ENCODE data around the gene EDN3. TPM values are rescaled to one million over a fixed set of nuclear protein-coding genes. Genes with fewer than 3 reads are reported as not detected.
A peak's percentile ranks its signal among the peaks of the same experiment; 100 is the strongest.
"Not testable (repeated sequence)": the region's sequence is repeated elsewhere in the genome, so short reads cannot be mapped to it uniquely, and the experiment has no call there.

EDN3 gene
- total and polyA plus RNA-seq, 2 experiments from 2014 or later = 4.0 to 5.8 TPM

DNA sequence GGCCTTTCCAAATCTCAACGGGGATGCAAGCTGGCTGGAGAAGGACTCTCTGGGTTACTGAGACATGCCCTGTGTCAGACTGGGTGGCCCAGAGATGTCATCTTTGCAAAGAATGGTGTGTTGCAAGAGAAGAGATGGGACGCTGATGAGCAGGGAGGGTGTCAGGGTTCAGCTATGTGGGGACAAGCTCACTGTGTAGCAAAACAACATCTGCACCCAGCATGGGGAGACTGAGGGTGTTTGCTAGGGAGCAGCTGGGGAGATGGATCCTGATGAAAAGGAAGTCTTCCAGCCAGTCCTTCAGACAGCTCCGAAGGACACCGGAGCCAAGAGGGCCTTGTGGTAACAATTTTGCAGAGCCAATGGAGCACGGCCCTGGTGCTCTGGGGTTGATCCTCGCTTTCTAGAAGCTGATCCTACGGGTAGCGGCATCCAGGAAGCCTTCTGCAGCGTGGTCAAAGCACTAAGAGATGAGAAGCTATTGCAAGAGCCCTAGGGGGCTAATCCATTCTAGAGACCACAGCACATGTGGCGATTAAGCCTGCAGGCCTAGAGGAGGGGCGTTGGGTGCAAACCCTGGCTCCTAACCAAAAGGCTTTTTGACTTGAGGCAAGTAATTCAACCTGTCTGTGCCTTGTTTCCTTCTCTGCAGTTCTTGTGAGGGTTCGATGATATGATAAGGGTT, 39.9 kb downstream of the EDN3 start:
- Histone ChIP-seq H3K4me2 (no peak overlapping the region), H4K20me1 (ENCODE audit: insufficient read depth, poor library complexity, severe bottlenecking) (no peaks in the 10 kb centered on the region)

DNA sequence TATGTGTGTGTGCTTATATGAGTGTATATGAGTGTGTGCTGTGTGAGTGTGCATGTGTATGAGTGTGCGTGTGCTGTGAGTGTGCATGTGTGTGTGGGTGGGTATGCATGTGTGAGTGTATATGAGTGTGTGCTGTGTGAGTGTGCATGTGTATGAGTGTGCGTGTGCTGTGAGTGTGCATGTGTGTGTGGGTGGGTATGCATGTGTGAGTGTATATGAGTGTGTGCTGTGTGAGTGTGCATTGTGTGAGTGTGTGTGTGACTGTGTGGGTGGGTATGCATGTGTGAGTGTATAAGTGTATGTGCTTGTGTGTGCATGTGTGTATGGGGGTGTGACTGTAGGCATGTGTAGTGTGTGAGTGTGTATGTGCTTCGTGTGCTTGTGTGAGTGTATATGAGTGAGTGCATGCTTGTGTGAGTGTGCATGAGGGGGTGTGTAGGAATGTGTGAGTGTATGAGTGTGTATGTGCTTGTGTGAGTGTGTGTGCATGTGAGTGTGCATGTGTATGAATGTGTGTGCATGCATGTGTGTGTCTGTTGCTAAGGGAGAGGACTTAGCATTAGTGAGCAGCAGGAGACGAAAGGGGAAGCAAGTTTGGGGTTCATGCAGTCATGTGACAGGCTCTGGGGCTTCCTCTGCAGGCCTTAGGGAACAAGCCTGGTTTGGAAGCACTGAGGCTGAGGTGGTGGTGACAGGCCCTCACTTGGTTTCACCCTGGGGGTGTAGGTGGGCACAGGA, 41.0 kb downstream of the EDN3 start:
- H3K36me3 ChIP-seq (replicated peaks; ENCODE audit: insufficient read depth, low read depth); H4K20me1 ChIP-seq (ENCODE audit: insufficient read depth, poor library complexity, severe bottlenecking); DNase-seq (ENCODE audit: low spot score); H3K27me3 ChIP-seq; H3K9me2 ChIP-seq (replicated peaks; ENCODE audit: insufficient read depth); H3K4me2 ChIP-seq; H2AFZ ChIP-seq; H3K27ac ChIP-seq; H3K4me3 ChIP-seq; H3K9me3 ChIP-seq (ENCODE audit: low read depth); H3K79me2 ChIP-seq; H3K4me1 ChIP-seq (ENCODE audit: insufficient read depth): not testable (repeated sequence)
- WGBS (ENCODE audit: low lambda C conversion rate, missing lambda C conversion rate) = 96% methylated on average over 4 of the region's 4 CpGs

More for the DNA sequence above, 39.9 kb downstream of the EDN3 start:
- H3K9me2 ChIP-seq (replicated peaks; ENCODE audit: insufficient read depth) = no peaks in the 10 kb centered on the region
- H3K4me1 ChIP-seq (ENCODE audit: insufficient read depth) = peaks cover 9% of the 10 kb centered on the region
- TF ChIP-seq EZH2phosphoT487 (IDR thresholded peaks at IDR 0.05; ENCODE audit: low read depth, severe bottlenecking, unreplicated experiment) (no peak), EZH2 (IDR thresholded peaks at IDR 0.05; ENCODE audit: borderline replicate concordance) (no peak)
- TF ChIP-seq, protein P1, sequence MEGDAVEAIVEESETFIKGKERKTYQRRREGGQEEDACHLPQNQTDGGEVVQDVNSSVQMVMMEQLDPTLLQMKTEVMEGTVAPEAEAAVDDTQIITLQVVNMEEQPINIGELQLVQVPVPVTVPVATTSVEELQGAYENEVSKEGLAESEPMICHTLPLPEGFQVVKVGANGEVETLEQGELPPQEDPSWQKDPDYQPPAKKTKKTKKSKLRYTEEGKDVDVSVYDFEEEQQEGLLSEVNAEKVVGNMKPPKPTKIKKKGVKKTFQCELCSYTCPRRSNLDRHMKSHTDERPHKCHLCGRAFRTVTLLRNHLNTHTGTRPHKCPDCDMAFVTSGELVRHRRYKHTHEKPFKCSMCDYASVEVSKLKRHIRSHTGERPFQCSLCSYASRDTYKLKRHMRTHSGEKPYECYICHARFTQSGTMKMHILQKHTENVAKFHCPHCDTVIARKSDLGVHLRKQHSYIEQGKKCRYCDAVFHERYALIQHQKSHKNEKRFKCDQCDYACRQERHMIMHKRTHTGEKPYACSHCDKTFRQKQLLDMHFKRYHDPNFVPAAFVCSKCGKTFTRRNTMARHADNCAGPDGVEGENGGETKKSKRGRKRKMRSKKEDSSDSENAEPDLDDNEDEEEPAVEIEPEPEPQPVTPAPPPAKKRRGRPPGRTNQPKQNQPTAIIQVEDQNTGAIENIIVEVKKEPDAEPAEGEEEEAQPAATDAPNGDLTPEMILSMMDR (IDR thresholded peaks at IDR 0.05; ENCODE audit: poor library complexity) = no peak
- no peak overlapping the region for H2AFZ ChIP-seq
- H3K4me3 ChIP-seq = no peak overlapping the region
- 80% methylated on average over 12 of the region's 12 CpGs for WGBS (ENCODE audit: low lambda C conversion rate, missing lambda C conversion rate)
- H3K27me3 ChIP-seq = no peaks in the 10 kb centered on the region
- no peak overlapping the region for H3K27ac ChIP-seq
- H3K79me2 ChIP-seq = no peaks in the 10 kb centered on the region
- DNase-seq (ENCODE audit: low spot score) = no peak
- H3K36me3 ChIP-seq (replicated peaks; ENCODE audit: insufficient read depth, low read depth) = no peaks in the 10 kb centered on the region
- no peaks in the 10 kb centered on the region for H3K9me3 ChIP-seq (ENCODE audit: low read depth)

DNA sequence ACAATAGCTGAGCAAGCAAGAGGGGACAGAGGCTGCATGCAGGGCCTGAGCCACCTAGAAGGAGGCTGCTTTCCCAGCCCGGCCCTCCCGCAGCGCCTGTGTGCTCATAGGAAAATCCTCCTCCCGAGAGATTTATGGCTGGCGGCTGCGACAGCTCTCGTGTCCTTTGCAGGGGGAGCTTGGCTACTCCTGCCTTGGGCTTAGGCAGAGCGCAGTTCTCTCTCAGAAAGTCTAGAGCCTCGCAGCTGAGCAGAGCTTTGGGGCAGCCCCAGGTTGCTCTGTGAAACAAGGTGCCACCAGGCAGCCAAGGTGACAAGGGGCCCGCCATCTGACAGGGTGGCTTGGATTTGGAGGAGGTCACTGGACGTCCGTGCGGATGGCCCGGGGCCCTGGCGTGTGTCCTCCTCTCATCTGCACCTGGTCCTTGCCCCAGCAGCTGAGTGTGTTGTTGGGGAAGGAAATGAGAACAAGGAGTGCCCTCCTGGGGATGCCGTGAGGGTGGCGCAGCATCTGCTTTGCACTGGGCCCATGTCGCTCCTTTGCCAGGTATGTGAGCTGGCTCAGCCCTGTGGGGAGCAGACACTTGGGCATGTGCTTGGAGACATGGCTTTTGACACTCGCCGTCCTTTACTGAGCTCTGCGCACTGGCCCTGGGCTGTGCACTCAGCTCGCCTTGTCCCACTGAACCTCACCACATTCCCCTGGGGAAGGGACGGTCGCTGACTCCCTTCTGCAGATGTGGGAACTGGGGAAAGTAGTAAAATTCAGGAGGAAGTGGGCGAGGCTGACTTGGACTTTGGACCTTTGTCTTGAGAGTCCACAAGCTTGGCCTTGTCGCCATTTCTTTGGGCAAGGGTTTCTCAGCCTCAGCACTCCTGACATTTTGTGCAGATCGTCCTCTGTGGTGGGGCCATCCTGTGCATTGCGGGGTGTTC, 41.9 kb downstream of the EDN3 start:
- Histone ChIP-seq H4K20me1 (ENCODE audit: insufficient read depth, poor library complexity, severe bottlenecking) (no peaks in the 10 kb centered on the region), H3K9me3 (ENCODE audit: low read depth) (no peaks in the 10 kb centered on the region), H3K27ac (no peak overlapping the region), H3K9me2 (replicated peaks; ENCODE audit: insufficient read depth) (no peaks in the 10 kb centered on the region), H3K27me3 (no peaks in the 10 kb centered on the region), H3K4me1 (ENCODE audit: insufficient read depth) (peaks cover 9% of the 10 kb centered on the region), H3K79me2 (no peaks in the 10 kb centered on the region), H3K4me3 (no peak overlapping the region), H2AFZ (no peak overlapping the region), H3K4me2 (no peak overlapping the region), H3K36me3 (replicated peaks; ENCODE audit: insufficient read depth, low read depth) (no peaks in the 10 kb centered on the region)
- TF ChIP-seq, protein P1 (IDR thresholded peaks at IDR 0.05; ENCODE audit: poor library complexity) = no peak
- TF ChIP-seq EZH2 (IDR thresholded peaks at IDR 0.05; ENCODE audit: borderline replicate concordance) (no peak), EZH2phosphoT487 (IDR thresholded peaks at IDR 0.05; ENCODE audit: low read depth, severe bottlenecking, unreplicated experiment) (no peak)
- WGBS (ENCODE audit: low lambda C conversion rate, missing lambda C conversion rate) = 88% methylated on average over 21 of the region's 28 CpGs
- peak; percentile 61 for DNase-seq (ENCODE audit: low spot score)
